ENCODE data around the gene GSN.

Gene GSN

DNA sequence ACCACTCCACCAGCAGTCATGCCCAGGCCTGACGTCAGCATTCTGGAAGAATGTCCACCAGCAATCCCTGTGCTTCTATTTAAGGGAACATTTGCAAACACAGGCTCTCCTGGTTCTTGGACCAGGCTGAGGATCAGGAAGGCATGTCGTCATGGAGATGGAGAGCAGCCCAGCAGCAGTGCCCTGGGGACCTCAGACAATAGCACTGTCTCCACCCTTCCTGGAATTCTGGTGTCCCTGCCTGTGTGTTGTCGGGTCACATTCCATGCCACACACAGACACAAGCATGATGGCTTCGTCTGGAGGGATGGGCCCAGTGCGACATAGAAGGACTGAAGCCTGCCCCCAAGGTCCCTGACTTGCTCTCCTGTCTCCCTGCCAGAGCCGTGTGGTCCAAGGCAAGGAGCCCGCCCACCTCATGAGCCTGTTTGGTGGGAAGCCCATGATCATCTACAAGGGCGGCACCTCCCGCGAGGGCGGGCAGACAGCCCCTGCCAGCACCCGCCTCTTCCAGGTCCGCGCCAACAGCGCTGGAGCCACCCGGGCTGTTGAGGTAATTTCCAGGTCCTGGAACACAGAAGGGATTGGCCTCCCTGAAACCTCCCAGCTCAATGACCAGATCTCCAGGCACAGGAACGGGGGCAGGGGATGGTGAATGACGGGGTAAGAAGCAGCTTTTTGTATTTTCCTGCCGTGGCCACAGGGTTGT, 58.3 kb downstream of the GSN start:
- no peak overlapping the region for H3K27ac Mint-ChIP-seq
- no peaks in the 10 kb centered on the region for H3K9me3 Mint-ChIP-seq
- H3K27me3 Mint-ChIP-seq, result no peaks in the 10 kb centered on the region
- no peak overlapping the region for H3K4me3 Mint-ChIP-seq
- peaks cover 9% of the 10 kb centered on the region for H3K36me3 Mint-ChIP-seq
- H3K4me1 Mint-ChIP-seq, result peaks cover 5% of the 10 kb centered on the region

DNA sequence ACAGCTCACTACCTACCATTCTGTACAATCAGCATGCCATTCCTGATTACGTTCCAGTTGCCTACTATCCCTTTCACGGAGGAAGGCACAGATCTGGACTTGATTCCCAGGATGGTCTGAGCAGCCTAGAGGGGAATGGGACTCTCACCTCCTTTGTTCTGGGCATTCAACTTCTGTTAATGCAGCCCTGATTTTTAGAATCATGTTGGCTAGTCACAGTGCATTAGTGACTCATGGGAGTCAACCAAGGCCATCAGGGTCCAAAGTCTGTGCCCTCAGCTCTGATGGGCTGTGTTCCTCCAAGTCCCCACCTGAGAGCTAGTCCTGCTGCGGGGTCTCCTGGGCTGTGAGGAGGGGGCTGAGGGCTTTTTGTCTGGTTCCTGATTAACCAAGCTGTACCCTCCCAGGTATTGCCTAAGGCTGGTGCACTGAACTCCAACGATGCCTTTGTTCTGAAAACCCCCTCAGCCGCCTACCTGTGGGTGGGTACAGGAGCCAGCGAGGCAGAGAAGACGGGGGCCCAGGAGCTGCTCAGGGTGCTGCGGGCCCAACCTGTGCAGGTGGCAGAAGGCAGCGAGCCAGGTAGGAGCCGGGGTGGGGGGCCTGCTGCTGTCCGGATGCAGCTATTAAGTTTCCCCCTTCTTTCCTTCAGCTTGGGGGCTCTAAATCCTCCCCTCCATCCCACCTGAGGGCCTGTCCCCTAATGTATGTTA, 59.1 kb downstream of the GSN start:
- Mint-ChIP-seq H3K27me3 (no peaks in the 10 kb centered on the region), H3K4me3 (no peak overlapping the region), H3K9me3 (no peaks in the 10 kb centered on the region), H3K27ac (no peak overlapping the region), H3K36me3 (peaks cover 8% of the 10 kb centered on the region), H3K4me1 (peaks cover 3% of the 10 kb centered on the region)

DNA sequence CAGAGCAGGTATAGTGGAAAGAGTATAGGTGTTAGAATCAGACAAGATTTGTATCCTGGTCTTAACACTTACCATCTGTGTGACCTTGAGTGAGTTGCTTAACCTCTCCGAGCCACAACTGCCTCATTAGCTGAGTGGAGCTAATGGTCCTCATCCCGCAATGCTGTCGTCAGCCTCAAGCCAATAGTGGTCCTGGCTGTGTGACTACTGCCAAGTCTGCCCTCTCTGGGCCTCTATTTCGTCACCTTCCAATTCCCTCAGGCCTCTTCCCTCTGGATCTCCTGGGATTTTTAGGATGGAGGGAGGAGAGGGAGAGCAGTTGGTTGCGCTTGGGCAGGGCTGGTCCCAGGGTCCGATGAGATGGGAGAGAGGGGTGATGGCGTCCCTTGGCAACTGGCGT, 60.5 kb downstream of the GSN start:
- H3K9me3 Mint-ChIP-seq, result no peaks in the 10 kb centered on the region
- no peak overlapping the region for H3K4me3 Mint-ChIP-seq
- peaks cover 6% of the 10 kb centered on the region for H3K36me3 Mint-ChIP-seq
- H3K27me3 Mint-ChIP-seq, result no peaks in the 10 kb centered on the region
- H3K4me1 Mint-ChIP-seq, result no peaks in the 10 kb centered on the region
- no peak overlapping the region for H3K27ac Mint-ChIP-seq

DNA sequence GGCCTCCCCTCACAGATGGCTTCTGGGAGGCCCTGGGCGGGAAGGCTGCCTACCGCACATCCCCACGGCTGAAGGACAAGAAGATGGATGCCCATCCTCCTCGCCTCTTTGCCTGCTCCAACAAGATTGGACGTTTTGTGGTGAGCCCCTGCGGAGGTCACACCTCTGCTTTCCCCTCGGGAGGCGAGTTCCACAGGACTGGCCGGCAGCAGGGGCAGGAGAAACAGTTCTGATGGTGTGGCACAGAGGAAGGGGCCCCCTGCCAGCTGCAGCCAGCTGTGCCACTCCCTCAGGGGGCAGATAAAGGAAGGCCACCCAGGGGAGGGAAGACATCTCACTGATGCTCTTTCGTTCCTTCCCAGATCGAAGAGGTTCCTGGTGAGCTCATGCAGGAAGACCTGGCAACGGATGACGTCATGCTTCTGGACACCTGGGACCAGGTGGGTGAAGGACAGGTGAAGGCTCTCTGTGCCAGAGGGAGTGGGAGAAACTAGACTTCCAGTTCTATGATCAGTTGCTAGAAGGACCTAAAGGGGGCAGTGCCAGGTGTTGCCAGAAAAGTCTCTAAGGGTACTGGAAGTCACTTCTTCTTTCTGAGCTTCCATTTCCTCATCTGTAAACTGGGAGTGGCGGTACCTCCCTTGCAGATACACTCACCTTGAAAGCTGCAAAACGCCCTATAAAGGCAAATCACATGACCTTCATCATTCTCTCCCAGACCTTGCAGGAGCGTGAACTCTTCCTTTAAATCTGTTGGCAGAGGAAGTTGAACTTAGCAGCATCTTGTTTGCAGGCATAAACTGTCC, 61.1 kb downstream of the GSN start:
- peaks cover 6% of the 10 kb centered on the region for H3K36me3 Mint-ChIP-seq
- no peaks in the 10 kb centered on the region for H3K4me1 Mint-ChIP-seq
- H3K27ac Mint-ChIP-seq, result no peak overlapping the region
- no peaks in the 10 kb centered on the region for H3K27me3 Mint-ChIP-seq
- H3K9me3 Mint-ChIP-seq, result no peaks in the 10 kb centered on the region
- no peak overlapping the region for H3K4me3 Mint-ChIP-seq

DNA sequence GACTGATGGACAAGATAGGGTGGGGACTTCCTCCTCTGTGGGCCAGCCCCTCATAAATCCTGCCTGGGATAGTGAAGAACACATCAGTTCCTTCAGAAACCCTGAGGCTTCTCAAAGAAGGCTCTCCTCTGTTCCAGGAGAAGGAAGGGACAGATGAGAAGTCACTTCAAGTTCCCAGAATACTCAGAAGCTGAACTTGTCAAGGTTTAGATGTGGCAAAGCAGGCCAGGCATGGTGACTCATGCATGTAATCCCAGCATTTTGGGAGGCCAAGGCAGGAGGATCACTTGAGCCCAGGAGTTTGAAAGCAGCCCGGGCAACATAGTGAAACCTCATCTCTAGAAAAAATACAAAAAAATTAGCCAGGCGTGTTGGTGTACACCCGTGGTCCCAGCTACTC, 63.6 kb downstream of the GSN start:
- peaks cover 5% of the 10 kb centered on the region for H3K36me3 Mint-ChIP-seq
- H3K27me3 Mint-ChIP-seq, result no peaks in the 10 kb centered on the region
- H3K4me3 Mint-ChIP-seq, result no peak overlapping the region
- H3K4me1 Mint-ChIP-seq, result no peaks in the 10 kb centered on the region
- H3K9me3 Mint-ChIP-seq, result no peaks in the 10 kb centered on the region
- H3K27ac Mint-ChIP-seq, result no peak overlapping the region

DNA sequence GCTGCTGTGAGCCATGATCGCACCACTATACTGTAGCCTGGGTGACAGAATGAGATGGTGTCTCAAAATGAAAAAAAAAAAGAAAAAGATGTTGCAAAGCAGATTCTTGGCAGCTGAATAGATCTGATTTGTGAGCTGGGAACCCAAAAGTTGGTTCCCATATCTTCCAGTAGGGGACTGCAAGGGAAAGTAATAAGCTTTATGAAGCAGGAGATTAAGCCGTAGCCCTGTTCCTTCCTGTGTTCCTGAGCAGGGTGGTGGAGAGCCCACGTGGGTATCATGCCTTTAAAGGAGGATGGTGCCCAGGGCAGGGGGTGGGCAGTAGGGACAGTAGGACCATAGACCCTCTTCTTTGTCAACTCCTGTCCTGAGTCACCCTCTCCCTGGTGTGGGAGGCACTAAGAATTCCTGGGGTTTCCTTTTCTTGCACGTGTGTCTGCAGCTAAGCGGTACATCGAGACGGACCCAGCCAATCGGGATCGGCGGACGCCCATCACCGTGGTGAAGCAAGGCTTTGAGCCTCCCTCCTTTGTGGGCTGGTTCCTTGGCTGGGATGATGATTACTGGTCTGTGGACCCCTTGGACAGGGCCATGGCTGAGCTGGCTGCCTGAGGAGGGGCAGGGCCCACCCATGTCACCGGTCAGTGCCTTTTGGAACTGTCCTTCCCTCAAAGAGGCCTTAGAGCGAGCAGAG, 64.2 kb downstream of the GSN start:
- Mint-ChIP-seq H3K36me3 (peaks cover 5% of the 10 kb centered on the region), H3K4me3 (no peak overlapping the region), H3K27me3 (no peaks in the 10 kb centered on the region), H3K4me1 (no peaks in the 10 kb centered on the region), H3K9me3 (no peaks in the 10 kb centered on the region), H3K27ac (no peak overlapping the region)

DNA sequence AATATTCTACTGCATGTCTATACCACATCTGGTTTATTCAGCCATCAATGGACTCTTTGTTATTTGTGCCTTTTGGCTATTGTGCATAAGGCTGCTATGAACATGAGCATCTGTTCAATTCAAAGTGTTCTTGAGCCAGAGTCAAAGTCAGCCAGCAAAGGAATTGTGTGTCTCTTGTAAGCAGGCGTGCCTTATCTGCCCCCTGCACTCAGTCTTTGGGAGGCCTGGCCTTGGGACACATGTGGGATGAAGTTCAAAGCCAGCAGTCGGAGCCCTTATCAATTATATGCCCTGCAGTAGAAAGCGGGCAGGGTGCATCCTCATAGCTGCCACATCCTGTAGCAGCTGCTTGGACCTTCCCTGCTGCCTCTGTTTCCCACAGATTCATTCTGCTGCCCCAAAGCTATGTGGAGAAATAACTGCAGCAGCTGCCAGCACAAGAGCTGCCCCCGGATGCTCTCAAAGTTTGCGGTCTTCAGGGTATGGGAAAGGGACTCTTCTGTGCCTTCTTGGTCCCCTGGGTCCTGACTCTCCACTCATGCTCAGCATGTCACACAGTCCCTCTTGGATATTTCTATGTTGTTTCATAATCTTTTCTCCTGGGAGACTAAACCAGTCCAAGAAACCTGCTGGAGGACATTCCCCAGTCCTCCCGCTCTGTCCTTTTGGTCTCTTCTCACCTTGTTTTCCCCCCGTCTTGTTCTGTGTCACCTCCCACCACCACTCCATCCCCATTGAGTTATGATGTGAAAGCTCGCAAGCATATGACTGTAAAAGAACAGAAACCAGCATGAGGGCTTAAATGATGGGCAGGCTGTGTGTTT, 66.2 kb downstream of the GSN start:
- Mint-ChIP-seq H3K4me1 (no peaks in the 10 kb centered on the region), H3K4me3 (no peak overlapping the region), H3K27me3 (no peaks in the 10 kb centered on the region), H3K36me3 (peaks cover 5% of the 10 kb centered on the region), H3K9me3 (no peaks in the 10 kb centered on the region), H3K27ac (no peak overlapping the region)

DNA sequence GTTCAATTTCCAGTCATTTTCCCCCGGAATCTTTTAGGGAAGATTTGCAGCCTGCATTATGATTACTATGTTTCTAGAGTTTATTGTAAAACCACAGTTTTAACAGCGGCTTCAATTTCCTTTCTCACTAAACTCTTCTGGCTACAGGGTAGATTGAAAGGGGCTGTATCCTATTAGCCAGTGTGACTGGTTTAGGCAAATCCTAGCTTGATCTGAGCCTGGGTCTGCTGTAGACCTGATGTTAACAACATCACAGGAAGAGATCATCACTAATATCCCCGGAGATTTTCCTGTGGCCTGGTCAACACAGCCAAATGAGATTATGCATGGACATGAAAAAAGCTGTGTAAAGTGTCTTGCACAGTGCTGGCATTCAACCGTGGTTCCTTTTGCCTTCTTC, 68.7 kb downstream of the GSN start:
- Mint-ChIP-seq H3K4me1 (no peaks in the 10 kb centered on the region), H3K36me3 (peaks cover 7% of the 10 kb centered on the region), H3K27me3 (no peaks in the 10 kb centered on the region), H3K9me3 (no peaks in the 10 kb centered on the region), H3K27ac (no peak overlapping the region), H3K4me3 (no peak overlapping the region)

DNA sequence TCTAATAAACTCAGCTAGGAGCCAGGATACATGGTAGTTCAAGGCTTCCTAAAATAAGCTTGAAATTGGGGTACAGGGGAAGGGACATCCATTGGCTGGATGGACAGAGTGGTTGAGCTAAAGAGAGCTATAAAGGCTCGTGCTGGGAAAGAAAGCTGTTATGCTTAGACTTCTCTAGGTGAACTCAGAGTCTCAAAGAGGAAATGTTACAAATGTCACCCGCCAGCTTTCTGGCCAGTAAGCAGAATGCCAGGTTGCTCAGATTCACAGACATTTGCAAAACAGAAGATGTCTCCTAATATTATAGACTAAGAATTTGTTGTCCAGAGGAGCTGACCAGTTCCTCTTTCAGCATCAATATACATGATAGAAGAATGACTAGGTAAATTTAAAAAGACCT, 71.5 kb downstream of the GSN start:
- Mint-ChIP-seq H3K4me3 (no peak overlapping the region), H3K9me3 (no peaks in the 10 kb centered on the region), H3K36me3 (peaks cover 7% of the 10 kb centered on the region), H3K27me3 (no peaks in the 10 kb centered on the region), H3K4me1 (no peaks in the 10 kb centered on the region), H3K27ac (no peak overlapping the region)

DNA sequence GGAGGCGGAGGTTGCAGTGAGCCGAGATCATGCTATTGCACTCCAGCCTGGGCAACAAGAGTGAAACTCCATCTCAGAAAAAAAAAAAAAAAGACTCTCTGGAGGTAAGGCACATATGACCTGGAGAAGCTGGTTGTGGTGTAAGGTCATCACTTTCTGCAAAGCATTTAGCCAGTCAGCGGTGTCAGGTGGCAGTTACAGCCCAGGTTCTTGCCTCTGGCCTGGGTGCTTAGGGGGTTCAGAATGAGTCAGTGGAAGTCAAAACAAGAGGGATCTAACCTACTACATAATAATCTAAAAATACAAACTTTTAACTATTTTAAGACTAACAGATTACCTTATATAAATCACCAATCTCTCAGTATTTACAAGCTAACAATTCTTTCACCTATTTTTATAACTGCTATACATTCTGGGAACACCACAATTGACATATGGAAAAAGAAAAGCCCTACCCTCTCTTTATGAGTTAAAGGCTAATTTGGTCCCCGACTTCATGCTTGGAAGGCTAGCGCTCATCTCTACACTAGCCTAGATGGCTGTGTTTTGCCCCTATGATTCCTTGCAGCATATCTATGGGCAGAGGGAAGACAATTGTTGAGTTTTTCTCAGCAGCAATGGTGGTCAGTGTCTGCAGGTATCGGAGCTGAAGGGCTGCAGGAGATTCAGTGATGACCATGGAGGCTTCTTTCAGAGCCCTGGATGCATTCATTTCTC, 72.9 kb downstream of the GSN start:
- Mint-ChIP-seq H3K9me3 (no peaks in the 10 kb centered on the region), H3K4me1 (no peaks in the 10 kb centered on the region), H3K27me3 (no peaks in the 10 kb centered on the region), H3K36me3 (peaks cover 9% of the 10 kb centered on the region), H3K27ac (no peak overlapping the region), H3K4me3 (no peak overlapping the region)

DNA sequence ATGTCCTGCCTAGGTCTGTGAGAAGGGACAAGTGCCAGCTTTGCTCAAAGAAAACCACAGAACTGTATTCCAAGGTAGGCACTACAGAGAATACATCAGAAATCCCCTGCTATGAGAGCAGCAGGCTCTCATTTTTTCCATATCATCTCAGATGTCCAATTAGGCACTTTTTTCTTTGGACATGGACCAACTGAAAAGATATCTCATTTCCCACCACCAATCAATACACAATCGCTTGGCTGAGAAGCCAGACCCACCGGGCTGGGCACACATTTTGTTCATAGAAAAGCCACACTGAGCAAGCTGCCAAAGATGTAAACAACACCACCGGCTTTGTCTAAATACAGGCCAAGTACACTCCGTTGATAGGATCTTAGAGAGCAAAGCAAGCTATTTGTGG, 76.2 kb downstream of the GSN start:
- Mint-ChIP-seq H3K4me3 (no peak overlapping the region), H3K9me3 (no peaks in the 10 kb centered on the region), H3K36me3 (peaks cover 12% of the 10 kb centered on the region), H3K27me3 (no peaks in the 10 kb centered on the region), H3K27ac (no peak overlapping the region), H3K4me1 (no peaks in the 10 kb centered on the region)

DNA sequence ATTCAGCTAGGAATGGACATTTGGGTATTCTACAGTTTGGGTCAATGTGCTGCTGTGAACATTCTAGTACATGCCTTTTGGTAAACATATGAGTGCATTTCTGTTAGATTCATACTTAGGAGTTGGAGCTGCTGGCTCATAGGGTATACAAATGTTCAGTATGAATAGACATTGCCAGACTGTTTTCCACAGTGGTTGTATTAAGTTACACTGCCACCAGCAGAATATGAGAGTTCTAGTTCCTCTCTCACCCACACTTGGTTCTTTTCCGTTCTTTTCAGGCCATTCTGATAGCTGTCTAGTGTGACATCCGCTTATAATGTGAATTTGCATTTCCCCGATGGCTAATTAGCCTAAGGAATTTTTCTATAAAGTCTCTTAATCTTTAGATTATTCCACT, 77.1 kb downstream of the GSN start:
- H3K4me3 Mint-ChIP-seq, result no peak overlapping the region
- H3K9me3 Mint-ChIP-seq, result no peaks in the 10 kb centered on the region
- no peak overlapping the region for H3K27ac Mint-ChIP-seq
- H3K27me3 Mint-ChIP-seq, result no peaks in the 10 kb centered on the region
- H3K36me3 Mint-ChIP-seq, result peaks cover 13% of the 10 kb centered on the region
- no peaks in the 10 kb centered on the region for H3K4me1 Mint-ChIP-seq

DNA sequence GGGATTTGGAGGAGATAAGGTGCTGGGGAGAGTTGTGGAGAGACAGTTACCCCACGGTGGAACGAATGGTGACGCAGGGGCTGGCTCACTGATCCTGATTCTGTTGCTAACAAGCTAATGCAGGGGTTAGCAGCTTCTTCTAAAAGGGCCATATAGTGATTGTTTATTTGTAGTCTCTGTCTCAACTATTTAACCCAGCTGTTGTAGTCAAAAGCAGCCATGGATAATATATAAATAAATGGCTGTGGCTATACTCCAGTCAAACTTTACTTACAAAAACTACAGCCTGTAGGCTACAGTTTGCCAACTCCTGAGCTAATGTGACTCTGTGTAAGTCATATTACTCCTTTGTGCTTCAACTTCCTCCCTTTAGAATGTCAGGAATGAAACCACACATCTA, 80.3 kb downstream of the GSN start:
- H3K27ac Mint-ChIP-seq, result no peak overlapping the region
- H3K27me3 Mint-ChIP-seq, result no peaks in the 10 kb centered on the region
- H3K9me3 Mint-ChIP-seq, result no peaks in the 10 kb centered on the region
- peaks cover 12% of the 10 kb centered on the region for H3K36me3 Mint-ChIP-seq
- H3K4me3 Mint-ChIP-seq, result no peak overlapping the region
- H3K4me1 Mint-ChIP-seq, result peaks cover 3% of the 10 kb centered on the region

DNA sequence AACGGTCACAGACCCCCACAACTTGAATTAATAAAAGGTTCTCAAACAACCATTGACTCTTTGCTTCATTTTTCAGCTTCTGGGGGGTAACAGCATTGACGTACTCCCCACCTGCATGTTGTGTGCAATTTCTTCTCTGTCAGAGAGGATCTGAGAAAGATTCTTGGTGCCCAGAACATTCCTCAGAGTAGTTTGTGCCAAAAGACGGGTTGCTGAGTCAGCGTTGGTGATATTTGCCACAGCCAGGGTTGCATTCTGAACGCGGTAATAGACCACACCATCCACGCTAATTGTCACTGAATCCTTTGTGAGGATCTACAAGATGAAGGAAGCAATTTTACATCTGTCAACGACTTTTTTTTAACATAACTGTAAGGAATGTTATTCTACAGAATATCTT, 81.0 kb downstream of the GSN start:
- no peaks in the 10 kb centered on the region for H3K9me3 Mint-ChIP-seq
- peaks cover 18% of the 10 kb centered on the region for H3K36me3 Mint-ChIP-seq
- H3K27me3 Mint-ChIP-seq, result no peaks in the 10 kb centered on the region
- no peak overlapping the region for H3K27ac Mint-ChIP-seq
- H3K4me1 Mint-ChIP-seq, result peaks cover 10% of the 10 kb centered on the region
- H3K4me3 Mint-ChIP-seq, result no peak overlapping the region
